Body of pancreas (tissue), 4 donors: Measurements from ENCODE around the gene NUP210.

ENCODE experiments used
- CTCF ChIP-seq, 7 experiments: fragments of 450-650 bp in 4 of 7; fragments of 200-600 bp in 3 of 7; sonication (generic) in 3 of 7; IDR thresholded peaks; one replicate each; pipeline ENCODE4 v1.5.1; 2016 to 2019; ENCODE audit warnings: antibody characterized with exemption in 7 of 7
- POLR2A ChIP-seq, 3 donors: fragments of 450-650 bp; IDR thresholded peaks; one replicate each; pipeline ENCODE4 v1.6.1; 2016; ENCODE audit warnings: antibody characterized with exemption in 3 of 3, mild to moderate bottlenecking in 2 of 3

GRCh38 chr3:13367728-13368127, 52.4 kb downstream of the NUP210 start:
- no peak for TF ChIP-seq CTCF (IDR thresholded peaks at IDR 0.05)
- TF ChIP-seq POLR2A (IDR thresholded peaks at IDR 0.05): no peak
